Ovary (tissue), 9 donors: ENCODE measurements around the gene PTPRN2. TPM values are rescaled to one million over a fixed set of nuclear protein-coding genes. Genes with fewer than 3 reads are reported as not detected.

Source experiments
- DNase-seq, 5 donors: peaks; one replicate each; pipeline ENCODE4 v3.0.0-alpha.2; 2019 to 2020
- H3K27ac ChIP-seq, 2 donors: fragments of 200-600 bp; one replicate each; pipeline versions ENCODE4 v1.5.1 to v1.8.0; 2019 to 2022
- H3K27me3 ChIP-seq: fragments of 200-600 bp; one replicate; pipeline ENCODE4 v1.8.0; 2022
- H3K36me3 ChIP-seq: fragments of 200-600 bp; sonication (generic); one replicate; pipeline ENCODE4 v1.5.1; 2019
- H3K4me1 ChIP-seq: one replicate; pipeline ENCODE4 v1.8.1; 2013; ENCODE audit warnings: mild to moderate bottlenecking, moderate library complexity; ENCODE audit not compliant: insufficient read depth
- H3K4me3 ChIP-seq: fragments of 200-600 bp; sonication (generic); one replicate; pipeline ENCODE4 v1.5.1; 2017
- H3K9me3 ChIP-seq, 2 donors: fragments of 200-600 bp in 1 of 2; sonication (generic) in 1 of 2; one replicate each; pipeline versions ENCODE4 v1.5.1 to v1.8.1; 2013 to 2019; ENCODE audit warnings: mild to moderate bottlenecking in 1 of 2, moderate library complexity in 1 of 2
- CTCF ChIP-seq, 3 donors: fragments of 450-650 bp in 2 of 3; fragments of 200-600 bp in 1 of 3; IDR thresholded peaks; one replicate each; pipeline versions ENCODE4 v1.5.1 to v1.8.0; 2016 to 2022; ENCODE audit warnings: antibody characterized with exemption in 3 of 3, mild to moderate bottlenecking in 1 of 3
- EP300 ChIP-seq: sonication (generic); formaldehyde crosslinking; IDR thresholded peaks from one replicate; pipeline ENCODE4 v1.6.1; 2017; ENCODE audit warnings: antibody characterized with exemption
- POLR2A ChIP-seq: fragments of 450-650 bp; IDR thresholded peaks from one replicate; pipeline ENCODE4 v1.6.1; 2017; ENCODE audit warnings: antibody characterized with exemption, mild to moderate bottlenecking, moderate library complexity
- WGBS, 3 donors: extraction: QIAGEN DNeasy Blood & Tissue Kit in 1 of 3; methylation state at CpG; one replicate each; pipeline versions ENCODE4 v1.1.5 to v1.1.7; 2013 to 2017; 5-methylcytosine and 5-hydroxymethylcytosine counted together
- intact Hi-C, 4 donors: fragments of 100-400 bp; cut with DNase I; formaldehyde crosslinking; loops; one replicate each; pipeline versions ENCODE4 v1.11.0 to v1.15.1; 2022 to 2023
- polyA plus RNA-seq, 2 donors: library from polyadenylated mRNA; stranded (reverse); fragments of 200-250 nt in 1 of 2; fragments of 350-450 nt in 1 of 2; fragmentation: Illumina TruSeq in 1 of 2; extraction: RNeasy Lipid Tissue Mini Kit (QIAGEN cat#74804) in 1 of 2; gene quantifications; one replicate each; pipeline ENCODE4 v1.2.3, GENCODE V29; 2013 to 2014
- total RNA-seq, 7 donors: library from RNA; depleted of rRNA in 2 of 7; stranded (reverse); fragments of >200 nt in 2 of 7; fragmentation: NEBNext Ultra II Directional in 3 of 7; extraction: Animal tissue kit (Norgen Biotek cat#: 25700) in 3 of 7; gene quantifications; one replicate each; pipeline versions ENCODE4 v1.1.0 to v1.2.4, GENCODE V29; 2016 to 2023
- donor health status: DM: no; HTN: no; CAD: no; lungs with moderate emphysema.
- donor health status: DM: no; HTN: no; CAD: no.
- donor health status: Bipolar disorder and iron deficiency.
- donor health status: DM: yes; HTN: yes; CAD: no.
- donor health status: DM: no; HTN: no; CAD: no.
- donor health status: DM: yes; HTN: yes; CAD: no.

Gene PTPRN2
- total and polyA plus RNA-seq, 9 donors: 3.5 to 11.1 (median 5.9) TPM

- peak in 1 of 5 donors; percentile 19 for DNase-seq
- 93 to 95% (median 94%) methylated on average over 22 of the region's 22 CpGs for WGBS, 3 donors
- intact Hi-C loops: no loop called here
- no peaks in the 10 kb centered on the region for H3K4me1 ChIP-seq
- H3K27ac ChIP-seq: no peak overlapping the region
- no peaks in the 10 kb centered on the region for H3K27me3 ChIP-seq
- H3K9me3 ChIP-seq: no peaks in the 10 kb centered on the region
- TF ChIP-seq EP300 (no peak), CTCF (IDR thresholded peaks at IDR 0.05) (no peak), POLR2A (no peak)
- no peak overlapping the region for H3K4me3 ChIP-seq
- no peaks in the 10 kb centered on the region for H3K36me3 ChIP-seq
These were observed 1037.9 kb downstream of the PTPRN2 start for GRCh38 chr7:157549612-157550299.

- TF ChIP-seq POLR2A: no peak
- no peak for TF ChIP-seq CTCF (IDR thresholded peaks at IDR 0.05)
- TF ChIP-seq EP300: no peak
- peak in 1 of 5 donors; percentile 9 for DNase-seq
- Histone ChIP-seq H3K9me3 (no peaks in the 10 kb centered on the region), H3K27ac (no peak overlapping the region), H3K27me3 (no peaks in the 10 kb centered on the region), H3K4me3 (no peak overlapping the region), H3K4me1 (no peaks in the 10 kb centered on the region), H3K36me3 (no peaks in the 10 kb centered on the region)
- WGBS, 3 donors: 91 to 93% (median 92%) methylated on average over 23 to 24 of the region's 24 CpGs
- intact Hi-C loops: no loop called here
These were observed 1038.8 kb downstream of the PTPRN2 start for GRCh38 chr7:157548691-157549303.

GRCh38 chr7:157547611-157548010 lies 1040.0 kb downstream of the PTPRN2 start:
- no peak overlapping the region for H3K27ac ChIP-seq
- no peaks in the 10 kb centered on the region for H3K27me3 ChIP-seq
- 95 to 97% (median 96%) methylated on average over 22 to 23 of the region's 23 CpGs for WGBS, 3 donors
- no peak overlapping the region for H3K4me3 ChIP-seq
- TF ChIP-seq POLR2A (no peak), EP300 (no peak), CTCF (IDR thresholded peaks at IDR 0.05) (no peak)
- no peaks in the 10 kb centered on the region for H3K4me1 ChIP-seq
- intact Hi-C loops: no loop called here
- DNase-seq: peak in 1 of 5 donors; percentile 11
- H3K9me3 ChIP-seq: no peaks in the 10 kb centered on the region
- no peaks in the 10 kb centered on the region for H3K36me3 ChIP-seq

GRCh38 chr7:157547102-157547501 lies 1040.5 kb downstream of the PTPRN2 start:
- DNase-seq: peak in 1 of 5 donors; percentile 7
- no peak overlapping the region for H3K27ac ChIP-seq
- no peaks in the 10 kb centered on the region for H3K4me1 ChIP-seq
- H3K4me3 ChIP-seq: no peak overlapping the region
- H3K36me3 ChIP-seq: no peaks in the 10 kb centered on the region
- WGBS, 3 donors: 75 to 90% (median 82%) methylated on average over 7 of the region's 7 CpGs
- no peak for TF ChIP-seq POLR2A
- TF ChIP-seq EP300: no peak
- no peak for TF ChIP-seq CTCF (IDR thresholded peaks at IDR 0.05)
- no peaks in the 10 kb centered on the region for H3K27me3 ChIP-seq
- no peaks in the 10 kb centered on the region for H3K9me3 ChIP-seq
- intact Hi-C loops: no loop called here
